ENCODE measurements around the gene WDR36. TPM values are rescaled to one million over a fixed set of nuclear protein-coding genes. Genes with fewer than 3 reads are reported as not detected.

Gene WDR36
- polyA plus RNA-seq, 1 of the 3 experiments (the other 2 are of a cell fraction) = 6.7 TPM

- no peak for TF ChIP-seq ZBTB33 (IDR thresholded peaks at IDR 0.05; ENCODE audit: borderline replicate concordance, low read depth)
- no peak for TF ChIP-seq SIN3A (IDR thresholded peaks at IDR 0.05; ENCODE audit: borderline replicate concordance, low read depth, low read length)
Measured at GRCh38 chr5:111122398-111122797, 30.2 kb downstream of the WDR36 start (continued).

GRCh38 chr5:111124793-111125192 is 32.6 kb downstream of the WDR36 start:
- DNase-seq = no peak
- POLR2A ChIA-PET = no interaction called here

More at GRCh38 chr5:111124793-111125192, 32.6 kb downstream of the WDR36 start:
- CTCF ChIA-PET = no interaction called here
- H3K9me2 ChIP-seq = no peaks in the 10 kb centered on the region
- H3K9me3 ChIP-seq = no peaks in the 10 kb centered on the region; the same call in 1 of the 2 replicates
- H2AFZ ChIP-seq (ENCODE audit: low read depth) = no peak overlapping the region
- H3K4me1 ChIP-seq (ENCODE audit: control insufficient read depth in 1 of 2, insufficient read depth in 2 of 2, low read depth in 1 of 2, low read length in 1 of 2) = no peaks in the 10 kb centered on the region; a peak in 2 of 4 replicates
- no peaks in the 10 kb centered on the region for H3K27me3 ChIP-seq (ENCODE audit: insufficient read depth)
- no peak overlapping the region for H3K27ac ChIP-seq (ENCODE audit: low read depth in 2 of 2, low read length in 1 of 2)
- H3K36me3 ChIP-seq (replicated peaks in 1 of 2; ENCODE audit: control insufficient read depth in 1 of 2, insufficient read depth in 2 of 2, low read length in 1 of 2) = peaks cover 94 to 95% of the 10 kb centered on the region in 2 experiments
- TF ChIP-seq PBX3 (IDR thresholded peaks at IDR 0.05) (no peak), JUND (IDR thresholded peaks at IDR 0.05) (no peak), EP300 (IDR thresholded peaks at IDR 0.05; ENCODE audit: borderline replicate concordance in 1 of 2, low read depth in 1 of 2, low read length in 1 of 2) (no peak), TAF1 (IDR thresholded peaks at IDR 0.05; ENCODE audit: borderline replicate concordance, low read depth, low read length) (no peak), SMC3 (IDR thresholded peaks at IDR 0.05; ENCODE audit: low read depth, low read length) (no peak), REST (IDR thresholded peaks at IDR 0.05; ENCODE audit: low read depth, low read length) (no peak), NFIC (IDR thresholded peaks at IDR 0.05; ENCODE audit: borderline replicate concordance) (no peak), EZH2phosphoT487 (IDR thresholded peaks at IDR 0.05; ENCODE audit: borderline replicate concordance, low read depth) (no peak), RXRA (IDR thresholded peaks at IDR 0.05; ENCODE audit: borderline replicate concordance, low read depth) (no peak), MEF2A (IDR thresholded peaks at IDR 0.05; ENCODE audit: borderline replicate concordance, low read depth) (no peak), FOXJ3 (CRISPR knock-in tag; IDR thresholded peaks at IDR 0.05) (no peak), RFX5 (IDR thresholded peaks at IDR 0.05; ENCODE audit: low read length) (no peak), FOSL2 (IDR thresholded peaks at IDR 0.05; ENCODE audit: borderline replicate concordance, low read depth) (no peak), FOXM1 (IDR thresholded peaks at IDR 0.05; ENCODE audit: low read depth) (no peak), SIN3A (IDR thresholded peaks at IDR 0.05; ENCODE audit: borderline replicate concordance, low read depth, low read length) (no peak), NRF1 (IDR thresholded peaks at IDR 0.05; ENCODE audit: low read depth, low read length) (no peak), MAX (IDR thresholded peaks at IDR 0.05; ENCODE audit: low read depth) (no peak)
- H4K20me1 ChIP-seq (ENCODE audit: insufficient read depth) = no peaks in the 10 kb centered on the region
- no peak overlapping the region for H3K9ac ChIP-seq
- no peaks in the 10 kb centered on the region for H3K79me2 ChIP-seq (ENCODE audit: insufficient read depth)
- peaks cover 20% of the 10 kb centered on the region for H3F3A ChIP-seq (replicated peaks; ENCODE audit: insufficient read depth)
- H3K4me2 ChIP-seq = no peak overlapping the region
- H3K4me3 ChIP-seq (ENCODE audit: low read depth in 2 of 2, low read length in 1 of 2) = no peak overlapping the region
- 94% methylated on average over 1 of the region's 1 CpG for WGBS (ENCODE audit: low lambda C conversion rate)

Data from SK-N-SH (cell line).